Osteoblast (primary cell): Measurements from ENCODE around the gene ADAMTS5. TPM values are rescaled to one million over a fixed set of nuclear protein-coding genes. Genes with fewer than 3 reads are reported as not detected.

ENCODE experiments used
- DNase-seq: peaks from one replicate; pipeline ENCODE4 v3.0.0; 2011; ENCODE audit warnings: low spot score, mixed read lengths; ENCODE audit not compliant: insufficient read length; ENCODE audit errors: missing footprints
- H2AFZ ChIP-seq: 2 replicates; pipeline ENCODE4 v1.6.0; 2011; ENCODE audit warnings: mild to moderate bottlenecking, low read length
- H3K27ac ChIP-seq: 2 replicates; pipeline ENCODE4 v1.5.1; 2011; ENCODE audit warnings: mild to moderate bottlenecking, low read depth, low read length, moderate library complexity
- H3K27me3 ChIP-seq: 2 replicates; pipeline ENCODE4 v1.6.0; 2012; ENCODE audit warnings: mild to moderate bottlenecking, control low read depth, inconsistent platforms, low read length, moderate library complexity; ENCODE audit not compliant: insufficient read depth
- H3K36me3 ChIP-seq: 2 replicates; pipeline ENCODE4 v1.5.1; 2011; ENCODE audit warnings: mild to moderate bottlenecking, low read length, control low read depth, moderate library complexity; ENCODE audit not compliant: insufficient read depth
- H3K4me1 ChIP-seq: 2 replicates; pipeline ENCODE4 v1.5.1; 2011; ENCODE audit warnings: mild to moderate bottlenecking, low read length, control low read depth, moderate library complexity; ENCODE audit not compliant: insufficient read depth
- H3K4me2 ChIP-seq: 2 replicates; pipeline ENCODE4 v1.6.0; 2011; ENCODE audit warnings: mild to moderate bottlenecking, low read length; ENCODE audit not compliant: insufficient read depth
- H3K4me3 ChIP-seq: fragments of 200-600 bp; sonication (generic); 3 replicates; pipeline ENCODE4 v1.5.1; 2012; ENCODE audit warnings: mild to moderate bottlenecking, low read length, inconsistent platforms; ENCODE audit not compliant: insufficient read depth
- H3K79me2 ChIP-seq: 2 replicates; pipeline ENCODE4 v1.6.0; 2012; ENCODE audit warnings: mild to moderate bottlenecking, low read length, control low read depth, inconsistent platforms; ENCODE audit not compliant: insufficient read depth
- H3K9me3 ChIP-seq: 2 replicates; pipeline ENCODE4 v1.5.1; 2011; ENCODE audit warnings: low read depth, low read length, control low read depth
- H4K20me1 ChIP-seq: 2 replicates; pipeline ENCODE4 v1.6.0; 2012; ENCODE audit warnings: mild to moderate bottlenecking, low read length, control low read depth; ENCODE audit not compliant: insufficient read depth
- CTCF ChIP-seq: IDR thresholded peaks from 2 replicates; pipeline ENCODE4 v1.5.1; 2011; ENCODE audit warnings: mild to moderate bottlenecking, low read depth, low read length, moderate library complexity; ENCODE audit errors: extremely low read depth
- total RNA-seq: library from RNA; depleted of rRNA; stranded (reverse); fragments of >200 nt; gene quantifications from 2 replicates; pipeline ENCODE4 v1.2.3, GENCODE V29; 2012

Gene ADAMTS5
- total RNA-seq, 1 donor = 39.1 TPM

DNA sequence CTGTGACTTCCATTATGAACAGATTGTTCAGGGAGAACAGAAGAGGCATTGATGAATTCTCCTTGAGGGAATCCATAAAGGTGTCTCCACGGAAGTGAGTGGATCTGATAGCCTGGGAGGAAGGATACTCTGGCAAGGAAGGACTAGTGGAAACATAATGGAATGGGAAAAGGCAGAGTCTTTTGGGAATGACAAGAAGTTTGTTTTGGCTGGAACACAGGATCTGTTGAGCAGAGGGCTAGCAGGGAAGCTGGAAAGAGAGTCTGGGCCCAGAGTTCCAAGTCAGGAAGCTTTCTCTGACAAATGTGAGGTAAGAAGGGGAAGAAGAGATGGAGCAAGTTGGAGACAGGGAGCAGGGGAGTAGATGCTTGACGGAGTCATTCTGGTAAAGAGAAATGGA lies 8.1 kb downstream of the ADAMTS5 start:
- no peak for TF ChIP-seq CTCF
- Histone ChIP-seq H2AFZ (no peak overlapping the region), H3K27ac (no peak overlapping the region), H4K20me1 (no peaks in the 10 kb centered on the region), H3K9me3 (no peaks in the 10 kb centered on the region), H3K4me3 (no peak overlapping the region), H3K79me2 (peaks cover 18% of the 10 kb centered on the region), H3K27me3 (no peaks in the 10 kb centered on the region), H3K4me2 (no peak overlapping the region), H3K36me3 (peaks cover 14% of the 10 kb centered on the region), H3K4me1 (peaks cover 21% of the 10 kb centered on the region)
- no peak for DNase-seq

DNA sequence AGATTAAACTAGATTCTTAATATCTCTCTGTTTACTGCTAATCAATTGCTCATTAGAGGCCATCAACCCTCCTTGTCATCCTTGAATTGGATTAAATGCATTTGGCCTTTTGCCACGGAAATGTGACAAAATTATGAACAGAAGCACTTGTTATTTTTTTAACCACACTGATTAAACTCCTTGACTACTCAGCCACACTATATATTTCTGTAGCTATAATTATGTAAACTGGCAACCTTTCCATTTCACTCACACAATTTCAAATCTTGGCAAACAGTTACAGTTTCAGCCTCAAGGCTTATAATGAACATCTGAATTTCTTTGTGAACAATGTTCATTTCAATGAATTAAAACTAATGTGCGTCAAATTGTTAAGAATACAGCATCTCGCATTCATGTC lies 10.1 kb downstream of the ADAMTS5 start:
- Histone ChIP-seq H2AFZ (no peak overlapping the region), H3K9me3 (no peaks in the 10 kb centered on the region), H3K27ac (no peak overlapping the region), H4K20me1 (no peaks in the 10 kb centered on the region), H3K27me3 (no peaks in the 10 kb centered on the region), H3K4me1 (peaks cover 3% of the 10 kb centered on the region), H3K4me3 (no peak overlapping the region), H3K36me3 (peaks cover 28% of the 10 kb centered on the region), H3K79me2 (peaks cover 16% of the 10 kb centered on the region), H3K4me2 (no peak overlapping the region)
- no peak for TF ChIP-seq CTCF
- no peak for DNase-seq

DNA sequence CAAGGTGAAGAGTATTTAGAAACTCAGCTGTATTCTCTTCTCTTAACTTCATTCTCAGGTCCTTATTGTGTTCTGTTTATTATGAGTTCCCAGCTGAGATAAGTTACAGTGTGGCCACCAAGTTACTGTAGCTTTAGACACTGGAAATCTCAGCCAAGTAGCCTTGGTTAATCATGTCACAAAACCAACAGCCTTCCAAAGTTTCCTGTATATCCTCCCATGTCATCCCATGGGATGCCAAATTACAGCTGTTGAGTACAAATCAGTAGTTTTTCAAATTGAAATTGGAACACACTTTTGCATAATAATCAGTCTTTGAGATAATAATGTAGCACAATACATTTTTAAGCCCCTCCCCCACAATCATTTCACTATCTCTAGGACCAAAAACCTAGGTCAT lies 10.7 kb downstream of the ADAMTS5 start:
- H4K20me1 ChIP-seq = no peaks in the 10 kb centered on the region
- H3K27me3 ChIP-seq = no peaks in the 10 kb centered on the region
- DNase-seq = no peak
- H3K27ac ChIP-seq = no peak overlapping the region
- no peaks in the 10 kb centered on the region for H3K9me3 ChIP-seq
- H3K36me3 ChIP-seq = peaks cover 25% of the 10 kb centered on the region
- TF ChIP-seq CTCF = no peak
- no peak overlapping the region for H3K4me3 ChIP-seq
- no peak overlapping the region for H2AFZ ChIP-seq
- H3K79me2 ChIP-seq = peaks cover 13% of the 10 kb centered on the region
- H3K4me1 ChIP-seq = no peaks in the 10 kb centered on the region
- no peak overlapping the region for H3K4me2 ChIP-seq

DNA sequence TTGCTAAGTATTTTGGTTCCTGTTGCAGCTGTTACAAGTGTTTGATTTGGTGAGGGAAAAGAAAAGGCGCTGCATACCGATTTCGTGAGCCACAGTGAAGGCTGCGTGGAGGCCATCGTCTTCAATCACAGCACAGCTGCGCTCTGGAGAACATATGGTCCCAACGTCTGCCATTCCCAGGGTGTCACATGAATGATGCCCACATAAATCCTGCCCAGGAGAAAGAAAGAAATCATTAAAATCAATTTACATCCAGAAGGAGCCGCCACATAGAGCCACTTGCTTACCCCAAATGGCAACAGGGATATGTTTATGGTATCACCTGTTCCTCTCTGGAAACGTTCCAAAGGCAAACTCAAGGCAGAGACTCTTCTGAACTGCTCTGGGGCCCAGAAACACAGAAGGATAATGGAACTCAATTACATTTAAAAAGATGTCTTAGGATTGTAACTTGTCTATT lies 12.2 kb downstream of the ADAMTS5 start:
- H3K4me3 ChIP-seq = no peak overlapping the region
- no peak overlapping the region for H2AFZ ChIP-seq
- DNase-seq = no peak
- no peaks in the 10 kb centered on the region for H3K4me1 ChIP-seq
- peaks cover 34% of the 10 kb centered on the region for H3K36me3 ChIP-seq
- no peaks in the 10 kb centered on the region for H3K27me3 ChIP-seq
- no peaks in the 10 kb centered on the region for H4K20me1 ChIP-seq
- peaks cover 4% of the 10 kb centered on the region for H3K79me2 ChIP-seq
- no peaks in the 10 kb centered on the region for H3K9me3 ChIP-seq
- no peak overlapping the region for H3K4me2 ChIP-seq
- H3K27ac ChIP-seq = no peak overlapping the region
- no peak for TF ChIP-seq CTCF
